Activated T-cell treated with anti-CD3 and anti-CD28 coated beads, Interleukin-2, amount 50 U/mL, for 72 hours (primary cell): Measurements from ENCODE around the gene BNIP5. TPM values are rescaled to one million over a fixed set of nuclear protein-coding genes. Genes with fewer than 3 reads are reported as not detected.
"Not testable (repeated sequence)": the region's sequence is repeated elsewhere in the genome, so short reads cannot be mapped to it uniquely, and the experiment has no call there.

Experiments used
- ATAC-seq, 2 donors: fragments of 150-1000 bp; cut with Tn5 transposase; replicated peaks in 1 of 2; 2 replicates each; pipeline ENCODE4 v1.10.0; 2021; ENCODE audit warnings: moderate library complexity in 2 of 2, mild to moderate bottlenecking in 1 of 2
- DNase-seq, 2 donors: peaks; one replicate each; pipeline ENCODE4 v3.0.0; 2021 to 2022; ENCODE audit warnings: mixed read lengths in 1 of 2
- H3K27ac Mint-ChIP-seq: one replicate; pipeline ENCODE4 v1.8.0; 2022; ENCODE audit warnings: mild to moderate bottlenecking, moderate library complexity, mixed read lengths
- H3K27me3 Mint-ChIP-seq: one replicate; pipeline ENCODE4 v1.8.0; 2022; ENCODE audit warnings: low read depth, mixed read lengths
- H3K36me3 Mint-ChIP-seq, 2 donors: one replicate each; pipeline ENCODE4 v1.8.0; 2022; ENCODE audit warnings: mixed read lengths in 2 of 2, mild to moderate bottlenecking in 1 of 2; ENCODE audit not compliant: insufficient read depth in 2 of 2
- H3K4me1 Mint-ChIP-seq: one replicate; pipeline ENCODE4 v1.8.0; 2022; ENCODE audit warnings: low read depth, mixed read lengths
- H3K4me3 Mint-ChIP-seq, 2 donors: one replicate each; pipeline ENCODE4 v1.8.0; 2022; ENCODE audit warnings: mild to moderate bottlenecking in 2 of 2, mixed read lengths in 2 of 2, moderate library complexity in 2 of 2
- H3K9me3 Mint-ChIP-seq, 2 donors: one replicate each; pipeline ENCODE4 v1.8.0; 2022; ENCODE audit warnings: mixed read lengths in 2 of 2
- total RNA-seq, 2 donors: library from RNA; stranded (reverse); gene quantifications; one replicate each; pipeline ENCODE4 v1.2.3, GENCODE V29; 2022

Gene BNIP5
- total RNA-seq, 2 donors from 2014 or later, result not detected

- Mint-ChIP-seq H3K4me3 (no peak overlapping the region), H3K27ac (no peak overlapping the region), H3K9me3 (no peaks in the 10 kb centered on the region), H3K4me1 (no peaks in the 10 kb centered on the region), H3K27me3 (no peaks in the 10 kb centered on the region), H3K36me3 (no peaks in the 10 kb centered on the region)
- ATAC-seq, result no peak
- no peak for DNase-seq
Observed at GRCh38 chr6:36374972-36375371, 38.3 kb upstream of the BNIP5 start.

DNA sequence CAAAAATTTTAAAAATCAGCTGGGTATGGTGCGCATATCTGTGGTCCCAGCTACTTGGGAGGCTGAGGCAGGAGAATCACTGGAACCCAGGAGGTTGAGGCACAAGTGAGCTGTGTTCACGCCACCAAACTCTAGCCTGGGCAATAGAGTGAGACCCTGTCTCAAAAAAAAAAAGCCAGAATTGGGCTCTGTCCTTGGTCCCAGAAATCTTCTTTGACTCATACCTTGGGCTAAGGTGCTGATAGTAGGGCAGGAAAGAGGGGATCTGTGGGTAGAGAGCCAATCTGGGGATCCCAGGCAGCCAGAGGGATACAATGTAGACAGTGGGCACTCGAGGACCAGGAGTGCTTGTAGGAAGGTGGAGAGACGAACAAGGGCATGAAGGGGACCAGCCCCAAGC, 37.5 kb upstream of the BNIP5 start:
- Mint-ChIP-seq H3K36me3 (no peaks in the 10 kb centered on the region), H3K27me3 (no peaks in the 10 kb centered on the region), H3K27ac (no peak overlapping the region), H3K4me3 (no peak overlapping the region), H3K4me1 (no peaks in the 10 kb centered on the region), H3K9me3 (no peaks in the 10 kb centered on the region)
- DNase-seq (no peak), ATAC-seq (no peak)

DNA sequence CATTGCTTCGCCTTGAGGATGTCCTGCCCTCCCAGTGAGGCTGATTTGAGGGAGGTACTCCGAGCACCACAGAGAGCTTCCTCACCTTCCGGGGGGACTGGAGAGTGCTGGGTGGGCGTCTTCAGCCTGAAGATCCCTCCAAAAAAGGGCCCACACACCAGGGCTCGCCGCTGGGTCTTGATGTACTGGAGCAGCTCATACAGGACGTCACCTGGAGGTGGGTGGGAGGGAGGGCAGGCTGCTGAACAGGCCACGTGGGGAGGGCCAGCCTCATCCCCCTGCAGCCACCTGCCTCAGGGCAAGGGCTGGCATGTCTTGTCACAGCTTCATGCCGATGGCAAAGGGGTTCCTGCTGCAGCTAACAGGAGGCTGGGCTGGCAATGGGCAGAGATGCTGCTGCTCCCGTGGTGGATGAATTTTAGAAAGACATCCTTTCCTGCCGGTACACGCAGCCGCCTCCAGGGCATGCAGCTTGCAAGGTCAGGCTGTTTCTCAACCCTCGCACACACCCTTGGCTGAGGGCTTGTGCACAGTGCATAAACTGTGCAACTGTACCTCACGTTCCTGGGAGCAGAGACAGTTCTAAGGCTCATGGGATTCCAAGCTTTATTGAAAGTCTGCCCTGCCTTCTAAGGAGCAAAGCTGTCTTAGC, 36.8 kb upstream of the BNIP5 start:
- ATAC-seq (no peak), DNase-seq (no peak)
- Mint-ChIP-seq H3K36me3 (no peaks in the 10 kb centered on the region), H3K4me1 (no peaks in the 10 kb centered on the region), H3K4me3 (no peak overlapping the region), H3K9me3 (no peaks in the 10 kb centered on the region), H3K27me3 (no peaks in the 10 kb centered on the region), H3K27ac (no peak overlapping the region)

DNA sequence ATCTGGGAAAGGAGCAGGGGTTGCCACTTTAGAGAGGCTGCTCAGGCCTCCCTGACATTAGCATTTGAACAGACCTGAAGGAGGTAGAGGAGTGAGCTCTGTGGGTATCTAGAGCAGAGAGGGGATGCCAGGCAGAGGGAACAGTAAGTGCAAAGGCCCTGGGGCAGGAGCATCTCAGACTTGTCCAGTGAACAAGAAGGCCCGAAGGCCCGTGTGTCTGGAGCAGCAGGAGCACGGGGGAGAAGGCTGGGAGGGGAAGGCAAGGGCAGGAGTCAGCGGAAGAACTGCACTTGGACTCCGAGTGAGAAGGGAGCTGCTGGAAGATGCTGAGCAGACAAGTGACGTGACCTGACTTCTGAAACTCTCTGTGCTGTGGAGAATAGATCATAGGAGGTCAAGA, 35.4 kb upstream of the BNIP5 start:
- Mint-ChIP-seq H3K4me1 (no peaks in the 10 kb centered on the region), H3K27ac (no peak overlapping the region), H3K9me3 (no peaks in the 10 kb centered on the region), H3K4me3 (no peak overlapping the region), H3K36me3 (no peaks in the 10 kb centered on the region), H3K27me3 (no peaks in the 10 kb centered on the region)
- no peak for ATAC-seq
- DNase-seq, result no peak

DNA sequence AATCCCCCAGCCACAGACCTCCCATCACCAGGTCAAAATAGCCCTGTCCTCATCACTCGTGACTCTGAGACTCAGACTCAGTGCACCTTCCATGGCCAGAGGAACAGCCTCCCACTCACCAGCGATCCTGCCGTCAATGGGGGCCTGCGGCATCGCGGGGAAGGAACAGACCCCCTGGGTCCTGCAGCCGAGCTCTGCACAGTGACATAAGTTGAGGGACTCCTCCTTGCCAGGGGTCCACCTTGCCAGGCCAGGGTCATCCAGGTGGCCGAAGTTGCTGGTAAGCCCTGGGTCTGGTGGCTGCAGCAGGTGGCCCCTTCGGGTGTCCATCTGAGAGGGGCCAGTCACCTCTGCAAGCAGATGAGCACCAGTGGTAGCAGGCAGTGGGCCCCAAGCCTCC, 34.5 kb upstream of the BNIP5 start:
- ATAC-seq (no peak), DNase-seq (no peak)
- H3K27ac Mint-ChIP-seq, result no peak overlapping the region
- no peaks in the 10 kb centered on the region for H3K9me3 Mint-ChIP-seq
- no peaks in the 10 kb centered on the region for H3K4me1 Mint-ChIP-seq
- no peak overlapping the region for H3K4me3 Mint-ChIP-seq
- no peaks in the 10 kb centered on the region for H3K36me3 Mint-ChIP-seq
- no peaks in the 10 kb centered on the region for H3K27me3 Mint-ChIP-seq

DNA sequence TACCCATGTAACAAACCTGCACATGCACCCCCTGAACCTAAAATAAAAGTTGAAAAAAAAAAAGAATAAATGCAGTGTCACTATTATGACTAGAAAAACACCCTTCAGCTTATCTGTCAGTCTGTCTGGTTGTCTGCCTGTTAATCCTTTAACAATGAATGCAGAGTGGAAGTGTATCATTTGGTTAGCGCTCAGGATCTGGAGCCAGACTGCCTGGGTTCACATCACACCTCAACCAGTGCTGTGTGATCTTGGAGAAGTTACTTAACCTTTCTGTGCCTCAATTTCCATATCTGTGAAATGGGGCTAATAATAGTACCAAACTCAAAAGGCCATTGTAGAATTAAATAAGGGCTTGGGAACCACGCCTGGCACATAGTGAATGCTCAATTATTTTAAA, 34.0 kb upstream of the BNIP5 start:
- H3K4me1 Mint-ChIP-seq, result no peaks in the 10 kb centered on the region
- H3K27ac Mint-ChIP-seq, result no peak overlapping the region
- H3K4me3 Mint-ChIP-seq, result no peak overlapping the region
- no peaks in the 10 kb centered on the region for H3K9me3 Mint-ChIP-seq
- H3K27me3 Mint-ChIP-seq, result no peaks in the 10 kb centered on the region
- H3K36me3 Mint-ChIP-seq, result no peaks in the 10 kb centered on the region
- ATAC-seq, result no peak
- DNase-seq, result no peak

DNA sequence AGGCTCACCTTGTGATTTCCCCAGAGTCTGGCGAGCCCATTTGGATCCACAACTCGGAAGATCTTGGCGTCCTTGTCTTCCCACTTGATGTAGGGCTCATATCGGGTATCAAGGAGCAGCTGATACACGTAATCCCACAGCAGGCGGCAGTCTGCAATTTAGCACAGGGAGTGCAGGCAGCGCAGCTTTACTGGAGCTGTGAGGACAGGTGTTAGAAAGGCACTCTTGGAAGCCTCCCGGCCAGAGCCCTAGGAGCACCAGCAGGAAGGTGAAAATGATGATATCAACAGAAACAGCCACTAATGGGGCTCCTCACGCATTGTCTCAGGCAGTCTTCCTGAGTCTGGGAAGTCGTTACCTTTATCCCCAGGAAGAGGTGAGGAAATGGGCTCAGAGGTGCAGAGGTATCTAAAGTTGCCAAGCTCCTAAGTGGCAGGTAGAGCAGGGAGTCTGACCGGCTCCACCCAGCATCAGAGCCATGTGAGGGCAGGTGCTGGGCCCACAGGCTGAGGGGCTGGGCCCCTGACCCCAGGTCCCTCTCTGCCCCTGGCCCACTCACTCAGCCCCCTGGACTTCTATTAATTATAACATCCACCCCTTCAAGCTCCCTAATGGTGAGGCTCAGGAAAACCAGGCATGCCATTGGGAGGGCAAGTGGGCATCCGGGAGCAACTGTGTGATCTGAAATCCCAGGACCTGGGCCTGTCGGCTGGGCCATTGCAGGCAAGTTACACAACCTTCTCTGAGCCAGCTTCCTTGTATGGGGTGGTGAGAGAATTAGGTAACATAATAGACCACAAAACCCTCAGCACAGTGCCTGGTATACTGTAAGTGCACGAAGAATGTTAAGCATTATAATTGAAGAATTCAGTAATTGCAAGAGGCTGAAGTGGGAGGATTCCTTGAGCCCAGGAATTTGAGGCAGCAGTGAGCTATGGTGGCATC, 32.5 kb upstream of the BNIP5 start:
- H3K9me3 Mint-ChIP-seq, result no peaks in the 10 kb centered on the region
- DNase-seq (no peak), ATAC-seq (no peak)
- H3K4me3 Mint-ChIP-seq, result no peak overlapping the region
- no peaks in the 10 kb centered on the region for H3K27me3 Mint-ChIP-seq
- H3K36me3 Mint-ChIP-seq, result no peaks in the 10 kb centered on the region
- H3K27ac Mint-ChIP-seq, result no peak overlapping the region
- peaks cover 5% of the 10 kb centered on the region for H3K4me1 Mint-ChIP-seq

- Mint-ChIP-seq H3K27ac (no peak overlapping the region), H3K27me3 (no peaks in the 10 kb centered on the region), H3K4me1 (peaks cover 5% of the 10 kb centered on the region), H3K36me3 (no peaks in the 10 kb centered on the region), H3K9me3 (no peaks in the 10 kb centered on the region), H3K4me3 (no peak overlapping the region)
- ATAC-seq (no peak), DNase-seq (no peak)
Observed at GRCh38 chr6:36368421-36368820, 31.7 kb upstream of the BNIP5 start.

DNA sequence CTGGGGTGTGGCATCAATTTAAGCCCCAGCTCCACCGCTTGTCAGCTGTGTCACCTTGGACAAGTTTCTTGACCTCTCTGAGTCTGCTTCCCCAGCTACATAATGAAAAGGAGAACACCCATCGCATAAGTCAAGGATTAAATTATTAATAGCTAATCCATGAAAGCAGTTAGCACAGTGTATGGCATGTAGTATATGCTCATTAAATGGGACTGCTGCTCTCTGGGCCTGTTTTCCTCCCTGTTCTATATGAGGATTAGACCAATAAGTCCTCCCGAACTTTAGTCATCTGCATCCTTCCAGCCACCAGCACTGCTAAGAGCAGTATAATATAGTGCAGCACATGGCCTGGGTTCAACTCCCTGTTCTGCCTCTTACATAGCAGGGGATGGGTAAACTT, 31.1 kb upstream of the BNIP5 start:
- H3K36me3 Mint-ChIP-seq, result no peaks in the 10 kb centered on the region
- no peak for DNase-seq

GRCh38 chr6:36364669-36365479, 28.2 kb upstream of the BNIP5 start:
- H3K9me3 Mint-ChIP-seq, result no peaks in the 10 kb centered on the region
- H3K4me3 Mint-ChIP-seq, result no peak overlapping the region
- peaks cover 5% of the 10 kb centered on the region for H3K4me1 Mint-ChIP-seq
- DNase-seq (peak in 1 of 2 donors; percentile 37), ATAC-seq (peak; percentile 48 to 49)
- H3K27ac Mint-ChIP-seq, result no peak overlapping the region
- H3K36me3 Mint-ChIP-seq, result no peaks in the 10 kb centered on the region
- no peaks in the 10 kb centered on the region for H3K27me3 Mint-ChIP-seq

More for the DNA sequence above, 31.1 kb upstream of the BNIP5 start:
- H3K27me3 Mint-ChIP-seq, result no peaks in the 10 kb centered on the region
- H3K9me3 Mint-ChIP-seq, result no peaks in the 10 kb centered on the region
- no peak overlapping the region for H3K4me3 Mint-ChIP-seq
- H3K27ac Mint-ChIP-seq, result no peak overlapping the region
- no peak for ATAC-seq
- H3K4me1 Mint-ChIP-seq, result peaks cover 5% of the 10 kb centered on the region

DNA sequence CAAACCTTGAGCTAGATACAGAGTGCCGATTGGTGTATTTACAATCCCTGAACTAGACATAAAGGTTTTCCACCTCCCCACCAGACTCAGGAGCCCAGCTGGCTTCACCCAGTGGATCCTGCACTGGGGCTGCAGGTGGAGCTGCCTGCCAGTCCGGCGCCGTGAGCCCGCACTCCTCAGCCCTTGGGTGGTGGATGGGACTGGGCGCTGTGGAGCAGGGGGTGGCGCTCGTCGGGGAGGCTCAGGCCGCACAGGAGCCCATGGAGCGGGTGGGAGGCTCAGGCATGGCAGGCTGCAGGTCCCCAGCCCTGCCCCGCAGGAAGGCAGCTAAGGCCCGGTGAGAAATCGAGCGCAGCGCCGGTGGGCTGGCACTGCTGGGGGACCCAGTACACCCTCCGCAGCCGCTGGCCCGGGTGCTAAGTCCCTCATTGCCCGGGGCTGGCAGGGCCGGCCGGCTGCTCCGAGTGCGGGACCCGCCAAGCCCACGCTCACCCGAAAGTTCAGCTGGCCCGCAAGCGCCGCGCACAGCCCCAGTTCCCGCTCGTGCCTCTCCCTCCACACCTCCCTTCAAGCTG, 27.5 kb upstream of the BNIP5 start:
- DNase-seq, H3K9me3 Mint-ChIP-seq, H3K36me3 Mint-ChIP-seq, ATAC-seq, H3K4me1 Mint-ChIP-seq, H3K4me3 Mint-ChIP-seq, H3K27ac Mint-ChIP-seq, H3K27me3 Mint-ChIP-seq: not testable (repeated sequence)

DNA sequence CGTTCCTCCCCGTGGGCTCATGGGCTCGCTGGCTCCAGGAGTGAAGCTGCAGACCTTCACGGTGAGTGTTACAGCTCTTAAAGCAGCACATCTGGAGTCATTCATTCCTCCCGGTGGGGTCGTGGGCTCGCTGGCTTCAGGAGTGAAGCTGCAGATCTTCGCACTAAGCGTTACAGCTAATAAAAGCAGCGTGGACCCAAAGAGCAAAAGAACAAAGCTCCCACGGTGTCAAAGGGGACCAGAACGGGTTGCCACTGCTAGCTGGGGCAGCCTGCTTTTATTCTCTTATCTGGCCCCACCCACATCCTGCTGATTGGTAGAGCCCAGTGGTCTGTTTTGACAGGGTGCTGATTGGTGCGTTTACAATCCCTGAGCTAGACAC, 26.7 kb upstream of the BNIP5 start:
- ATAC-seq, H3K4me3 Mint-ChIP-seq, H3K36me3 Mint-ChIP-seq, H3K4me1 Mint-ChIP-seq, DNase-seq, H3K27me3 Mint-ChIP-seq, H3K27ac Mint-ChIP-seq, H3K9me3 Mint-ChIP-seq: not testable (repeated sequence)
